H1 (cell line): Measurements from ENCODE around the gene TXLNG. TPM values are rescaled to one million over a fixed set of nuclear protein-coding genes. Genes with fewer than 3 reads are reported as not detected.
A peak's percentile ranks its signal among the peaks of the same experiment; 100 is the strongest.

Experiments used
- CTCF ChIA-PET: fragments of 300-600 bp; sonication (Branson Sonifier 250); formaldehyde crosslinking; loops from one replicate; lab custom pipeline; 2021; ENCODE audit not compliant: partially characterized antibody; lab: Charles Lee
- POLR2A ChIA-PET: fragments of 300-600 bp; sonication (Branson Sonifier 250); formaldehyde crosslinking; loops from one replicate; lab custom pipeline; 2021; ENCODE audit warnings: inconsistent platforms; ENCODE audit not compliant: partially characterized antibody; lab: Charles Lee
- DNase-seq, 2 experiments: peaks; one replicate each; pipeline versions ENCODE4 v3.0.0 to v3.0.0-alpha.2; 2010 to 2022; ENCODE audit warnings: low spot score in 2 of 2, low read depth in 1 of 2, mixed read lengths in 1 of 2
- FAIRE-seq: peaks from 2 replicates; lab custom pipeline; 2011; peaks lifted over from hg19 to GRCh38; lab: Jason Lieb, UNC
- H2AFZ ChIP-seq: 2 replicates; pipeline ENCODE4 v1.8.1; 2012; ENCODE audit warnings: low read length, inconsistent platforms
- H2AK5ac ChIP-seq: 2 replicates; pipeline ENCODE4 v1.6.1; 2013; ENCODE audit warnings: low read depth, low read length
- H2BK120ac ChIP-seq: replicated peaks from 2 replicates; pipeline ENCODE3; 2013; ENCODE audit warnings: low read depth, low read length, inconsistent platforms
- H2BK12ac ChIP-seq: 2 replicates; pipeline ENCODE4 v1.6.1; 2013; ENCODE audit warnings: low read depth, low read length
- H2BK15ac ChIP-seq: 2 replicates; pipeline ENCODE4 v1.6.1; 2013; ENCODE audit warnings: low read length
- H2BK20ac ChIP-seq: 2 replicates; pipeline ENCODE4 v1.6.1; 2013; ENCODE audit warnings: low read length
- H2BK5ac ChIP-seq: 2 replicates; pipeline ENCODE4 v1.6.1; 2013; ENCODE audit warnings: low read depth, low read length
- H3K14ac ChIP-seq: 2 replicates; pipeline ENCODE4 v1.6.1; 2013; ENCODE audit warnings: inconsistent platforms; ENCODE audit not compliant: insufficient read length
- H3K18ac ChIP-seq: 2 replicates; pipeline ENCODE4 v1.6.1; 2013; ENCODE audit warnings: low read length; ENCODE audit errors: extremely low read depth
- H3K23ac ChIP-seq: 2 replicates; pipeline ENCODE4 v1.6.1; 2013; ENCODE audit warnings: inconsistent platforms; ENCODE audit not compliant: insufficient read length
- H3K23me2 ChIP-seq: 2 replicates; pipeline ENCODE4 v1.6.1; 2013; ENCODE audit warnings: low read depth, low read length
- H3K27ac ChIP-seq: 2 replicates; pipeline ENCODE4 v1.6.1; 2011; ENCODE audit warnings: low read depth, low read length, inconsistent platforms
- H3K27me3 ChIP-seq, 4 experiments: replicated peaks in 1 of 4; 1 replicate in 1 of 4; 2 replicates in 3 of 4; pipeline versions ENCODE4 v1.6.1 to v1.8.1; 2011 to 2013; ENCODE audit warnings: low read length in 3 of 4, mild to moderate bottlenecking in 3 of 4, inconsistent platforms in 2 of 4, mixed read lengths in 2 of 4, moderate library complexity in 1 of 4; ENCODE audit not compliant: control insufficient read depth in 3 of 4, insufficient read depth in 3 of 4; ENCODE audit errors: extremely low read depth in 1 of 4
- H3K36me3 ChIP-seq, 4 experiments: 2 replicates each; pipeline versions ENCODE4 v1.6.1 to v1.8.1; 2011 to 2013; ENCODE audit warnings: mild to moderate bottlenecking in 4 of 4, low read length in 3 of 4, moderate library complexity in 2 of 4, control low read depth in 1 of 4, inconsistent platforms in 1 of 4; ENCODE audit not compliant: insufficient read depth in 4 of 4, control insufficient read depth in 2 of 4
- H3K4ac ChIP-seq: replicated peaks from 2 replicates; pipeline ENCODE3; 2013; ENCODE audit warnings: low read length, low read depth, mixed read lengths, inconsistent platforms; ENCODE audit not compliant: insufficient read length
- H3K4me1 ChIP-seq, 4 experiments: replicated peaks in 1 of 4; 1 replicate in 1 of 4; 2 replicates in 3 of 4; pipeline versions ENCODE4 v1.6.1 to v1.8.1; 2011 to 2013; ENCODE audit warnings: low read length in 3 of 4, inconsistent platforms in 2 of 4, mixed read lengths in 1 of 4; ENCODE audit not compliant: insufficient read depth in 4 of 4, control insufficient read depth in 3 of 4
- H3K4me2 ChIP-seq, 2 experiments: 2 replicates each; pipeline versions ENCODE4 v1.6.1 to v1.8.1; 2011 to 2013; ENCODE audit warnings: low read depth in 2 of 2, low read length in 2 of 2, control low read depth in 1 of 2, inconsistent platforms in 1 of 2, mild to moderate bottlenecking in 1 of 2; ENCODE audit not compliant: insufficient read depth in 1 of 2
- H3K4me3 ChIP-seq, 4 experiments: fragments of 200-600, 300-600 bp in 1 of 4; sonication (generic), shearing (Covaris generic), sonication (Bioruptor Twin) in 1 of 4; 2 replicates each; pipeline versions ENCODE4 v1.5.1 to v1.8.1; 2011 to 2016; ENCODE audit warnings: low read length in 4 of 4, low read depth in 3 of 4, control low read depth in 2 of 4, inconsistent platforms in 2 of 4, mild to moderate bottlenecking in 2 of 4, mixed read lengths in 1 of 4, moderate library complexity in 1 of 4; ENCODE audit not compliant: insufficient read depth in 2 of 4; ENCODE audit errors: extremely low read depth in 1 of 4
- H3K56ac ChIP-seq: replicated peaks from 2 replicates; pipeline ENCODE3; 2013; ENCODE audit warnings: low read depth, mild to moderate bottlenecking, mixed read lengths, low read length, inconsistent platforms; ENCODE audit not compliant: insufficient read length
- H3K79me1 ChIP-seq: 2 replicates; pipeline ENCODE4 v1.6.1; 2013; ENCODE audit warnings: low read depth, low read length, control low read depth
- H3K79me2 ChIP-seq, 2 experiments: 2 replicates each; pipeline versions ENCODE4 v1.6.1 to v1.8.1; 2012 to 2013; ENCODE audit warnings: low read length in 2 of 2, mild to moderate bottlenecking in 2 of 2, inconsistent platforms in 1 of 2; ENCODE audit not compliant: insufficient read depth in 2 of 2, control insufficient read depth in 1 of 2
- H3K9ac ChIP-seq, 4 experiments: replicated peaks in 1 of 4; 1 replicate in 1 of 4; 2 replicates in 3 of 4; pipeline versions ENCODE4 v1.6.1 to v1.8.1; 2011 to 2013; ENCODE audit warnings: low read depth in 3 of 4, low read length in 3 of 4, control low read depth in 2 of 4, mild to moderate bottlenecking in 2 of 4, moderate library complexity in 2 of 4, inconsistent platforms in 1 of 4; ENCODE audit errors: extremely low read depth in 1 of 4
- H3K9me3 ChIP-seq, 2 experiments: 2 replicates each; pipeline versions ENCODE4 v1.6.1 to v1.8.1; 2012 to 2013; ENCODE audit warnings: mild to moderate bottlenecking in 2 of 2, moderate library complexity in 2 of 2, control low read depth in 1 of 2, inconsistent platforms in 1 of 2, low read depth in 1 of 2, low read length in 1 of 2, mixed read lengths in 1 of 2; ENCODE audit not compliant: insufficient read depth in 2 of 2
- H4K20me1 ChIP-seq, 2 experiments: replicated peaks in 1 of 2; 2 replicates each; pipeline versions ENCODE3 to v1.8.1; 2011 to 2013; ENCODE audit warnings: inconsistent platforms in 2 of 2, low read length in 2 of 2, mild to moderate bottlenecking in 1 of 2; ENCODE audit not compliant: insufficient read depth in 2 of 2, control insufficient read depth in 1 of 2
- H4K5ac ChIP-seq: 2 replicates; pipeline ENCODE4 v1.6.1; 2013; ENCODE audit warnings: low read length, low read depth, mixed read lengths, inconsistent platforms; ENCODE audit not compliant: insufficient read length
- H4K8ac ChIP-seq: 2 replicates; pipeline ENCODE4 v1.8.0; 2013; ENCODE audit warnings: mild to moderate bottlenecking, moderate library complexity, low read length, inconsistent platforms; ENCODE audit not compliant: insufficient read depth; ENCODE audit errors: extremely low read depth
- H4K91ac ChIP-seq: replicated peaks from 2 replicates; pipeline ENCODE3; 2013; ENCODE audit warnings: low read length, mixed read lengths, inconsistent platforms; ENCODE audit not compliant: insufficient read length
- ASH2L ChIP-seq: fragments of 200-600, 300-600 bp; sonication (generic); IDR thresholded peaks from one replicate; pipeline ENCODE4 v1.7.1; 2017; ENCODE audit warnings: low read length
- HDAC6 ChIP-seq: IDR thresholded peaks from one replicate; pipeline ENCODE4 v1.7.1; 2012; ENCODE audit warnings: low read depth, mild to moderate bottlenecking, inconsistent platforms, low read length, moderate library complexity
- KDM4A ChIP-seq: IDR thresholded peaks from one replicate; pipeline ENCODE4 v1.7.1; 2012; ENCODE audit warnings: low read depth, mild to moderate bottlenecking, moderate library complexity, low read length, inconsistent platforms; ENCODE audit not compliant: severe bottlenecking
- PHF8 ChIP-seq: fragments of 200-600 bp; sonication (generic); conservative IDR thresholded peaks from 2 replicates; pipeline ENCODE4 v1.7.1; 2012; ENCODE audit warnings: low read depth, mild to moderate bottlenecking, inconsistent platforms, low read length, moderate library complexity
- POU5F1 ChIP-seq: IDR thresholded peaks from 2 replicates; pipeline ENCODE4 v1.6.1; 2011; ENCODE audit warnings: low read depth, mild to moderate bottlenecking, low read length, moderate library complexity
- WGBS, 2 experiments: shearing (Covaris generic) in 1 of 2; methylation state at CpG; one replicate each; pipeline versions ENCODE4 v1.1.6 to v1.1.7; 2013 to 2015; ENCODE audit warnings: low lambda C conversion rate in 2 of 2, mixed read lengths in 2 of 2, inconsistent platforms in 1 of 2, low coverage in 1 of 2, missing lambda C conversion rate in 1 of 2; ENCODE audit not compliant: insufficient replicate concordance in 2 of 2, insufficient coverage in 1 of 2, insufficient read length in 1 of 2; ENCODE audit errors: extremely low coverage in 1 of 2, missing lambda C conversion rate in 1 of 2; 5-methylcytosine and 5-hydroxymethylcytosine counted together
- polyA plus RNA-seq, 7 experiments: library from polyadenylated mRNA; depleted of rRNA in 3 of 7; stranded (reverse) in 5 of 7; unstranded in 2 of 7; fragments of >200 nt in 5 of 7; fragments of 200-250 nt in 2 of 7; gene quantifications; 1 replicate in 5 of 7; 2 replicates in 1 of 7; 4 replicates in 1 of 7; pipeline versions ENCODE4 v1.2.1 to v1.2.3, GENCODE V29; 2011 to 2013; ENCODE audit warnings: missing spikeins in 2 of 7, mixed read lengths in 2 of 7
- total RNA-seq: library from RNA; stranded (reverse); fragmentation: NEBNext Ultra II Directional; extraction: Animal tissue kit (Norgen Biotek cat#: 25700); gene quantifications from 2 replicates; pipeline ENCODE4 v1.2.1, GENCODE V29; 2021

Gene TXLNG
- total and polyA plus RNA-seq, 2 of the 8 experiments (the other 6 are each of a cell fraction or from before 2014, with no cell fraction given) = 32.9 to 42.9 TPM

DNA sequence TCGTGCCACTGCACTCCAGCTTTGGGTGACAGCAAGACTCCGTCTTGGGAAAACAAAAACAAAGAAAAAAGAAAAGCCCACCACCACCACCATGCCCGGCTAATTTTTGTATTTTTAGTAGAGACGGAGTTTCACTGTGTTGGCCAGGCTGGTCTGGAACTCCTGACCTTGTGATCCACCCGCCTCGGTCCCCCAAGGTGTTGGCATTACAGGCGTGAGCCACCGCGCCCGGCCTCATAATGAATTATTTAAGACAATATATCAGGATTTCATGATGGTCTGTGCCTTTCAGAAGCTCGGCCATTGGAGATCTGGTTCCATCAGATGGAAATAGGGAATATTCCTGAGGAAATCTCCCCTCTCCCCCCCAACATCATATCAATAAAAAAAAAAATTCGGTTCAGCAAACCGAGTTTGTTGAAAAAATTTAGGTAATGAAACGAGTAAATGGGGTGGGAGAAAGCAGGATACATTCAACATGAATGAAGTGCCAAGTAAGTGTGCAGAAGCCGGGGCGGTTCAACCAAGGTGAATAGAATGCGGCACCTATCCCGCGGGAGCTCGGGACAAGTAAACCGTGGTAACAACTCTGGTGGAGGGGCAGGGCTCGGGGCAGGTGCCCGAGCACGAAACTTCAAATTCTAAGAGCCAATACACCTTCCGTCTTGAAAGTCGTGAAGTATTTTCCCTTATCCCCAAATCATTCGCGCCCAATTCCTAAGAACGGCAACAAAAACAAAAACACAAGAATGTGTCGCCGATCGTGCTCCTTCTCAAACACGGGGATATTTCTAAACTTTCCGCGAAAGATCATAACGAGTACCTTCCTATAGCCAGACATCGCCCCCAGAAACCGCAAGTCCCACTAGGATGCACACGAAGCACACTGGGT lies 773 bp upstream of the TXLNG start:
- H3K4ac ChIP-seq = no peak overlapping the region
- peak; percentile 13 for FAIRE-seq
- peak; percentile 38 for TF ChIP-seq KDM4A
- TF ChIP-seq PHF8 = peak; percentile 16; the same call in 1 of the 2 replicates
- TF ChIP-seq HDAC6 = no peak
- no peak for TF ChIP-seq POU5F1
- peak; percentile 78 for TF ChIP-seq ASH2L
- peak overlapping the region; percentile 66 for H4K5ac ChIP-seq
- H2AFZ ChIP-seq = peak overlapping the region; percentile 91
- WGBS, 2 experiments = 15% methylated on average over 37 of the region's 39 CpGs; no CpG with 5 or more reads in 1 of the 2 experiments
- no peak overlapping the region for H3K23ac ChIP-seq
- no peak overlapping the region for H3K14ac ChIP-seq
- no peak overlapping the region for H2BK20ac ChIP-seq
- H3K56ac ChIP-seq = no peak overlapping the region
- H3K36me3 ChIP-seq = peaks cover 0 to 5% (median 0%) of the 10 kb centered on the region in 4 experiments; a peak in 5 of 8 replicates
- H3K4me2 ChIP-seq = peak overlapping the region; percentile 73 to 75
- no peak overlapping the region for H2AK5ac ChIP-seq
- no peak overlapping the region for H2BK5ac ChIP-seq
- no peak for DNase-seq
- H3K4me3 ChIP-seq = peak overlapping the region; percentile 63 to 96 (median 80)
- peaks cover 0 to 4% of the 10 kb centered on the region in 2 experiments for H4K20me1 ChIP-seq
- peaks cover 8 to 36% of the 10 kb centered on the region in 2 experiments for H3K79me2 ChIP-seq
- H3K18ac ChIP-seq = no peak overlapping the region
- peak overlapping the region; percentile 14 for H2BK120ac ChIP-seq
- H3K4me1 ChIP-seq = no peaks in the 10 kb centered on the region
- H4K8ac ChIP-seq = no peak overlapping the region
- H3K23me2 ChIP-seq = no peaks in the 10 kb centered on the region
- H4K91ac ChIP-seq = no peak overlapping the region
- H2BK12ac ChIP-seq = no peak overlapping the region
- ChIA-PET POLR2A (interaction anchor here (0.6 to 2.3 kb wide), 10 partner anchors 10 to 323 kb away, joined by 3 to 10 read pairs (median 4); partner anchors contain the start of gene CTPS2), CTCF (interaction anchor here (0.6 to 0.7 kb wide), 2 partner anchors 41 to 1575 kb away, joined by 3 read pairs; no protein-coding TSS in a partner anchor)
- no peaks in the 10 kb centered on the region for H3K9me3 ChIP-seq
- H3K27ac ChIP-seq = no peak overlapping the region
- no peaks in the 10 kb centered on the region for H3K79me1 ChIP-seq
- H3K27me3 ChIP-seq = no peaks in the 10 kb centered on the region
- peak overlapping the region; percentile 53 to 92 (median 62); a peak in 6 of 7 replicates for H3K9ac ChIP-seq
- H2BK15ac ChIP-seq = no peak overlapping the region
